CD4-positive, alpha-beta T cell treated with Interleukin-21 for 1 hour (primary cell): ENCODE measurements around the gene SIRT3.
A peak's percentile ranks its signal among the peaks of the same experiment; 100 is the strongest.

Experiments
- DNase-seq: peaks from one replicate; pipeline ENCODE4 v3.0.0-alpha.2; 2020

Gene SIRT3

GRCh38 chr11:213111-213510, 23.0 kb downstream of the SIRT3 start:
- no peak for DNase-seq

- no peak for DNase-seq
Measured at GRCh38 chr11:212150-213100, 23.7 kb downstream of the SIRT3 start.

GRCh38 chr11:211741-212140, 24.4 kb downstream of the SIRT3 start:
- DNase-seq: no peak

- DNase-seq: no peak
Measured at GRCh38 chr11:211295-211694, 24.8 kb downstream of the SIRT3 start.

GRCh38 chr11:210803-211180, 25.4 kb downstream of the SIRT3 start:
- DNase-seq: no peak

GRCh38 chr11:210122-210802, 25.9 kb downstream of the SIRT3 start:
- no peak for DNase-seq

GRCh38 chr11:209275-210121, 26.6 kb downstream of the SIRT3 start:
- DNase-seq: no peak

- no peak for DNase-seq
Measured at GRCh38 chr11:208917-209260, 27.3 kb downstream of the SIRT3 start.

GRCh38 chr11:208181-208916, 27.8 kb downstream of the SIRT3 start:
- DNase-seq: peak; percentile 84

GRCh38 chr11:207863-208180, 28.3 kb downstream of the SIRT3 start:
- DNase-seq: no peak

GRCh38 chr11:207208-207862, 28.8 kb downstream of the SIRT3 start, which contains the start of the genes BET1L and RIC8A:
BET1L (minus strand) TSS chr11:207399; CDS start chr11:207321, 78 bp downstream.
RIC8A (plus strand) TSS chr11:207708; CDS start chr11:208855, 1,147 bp downstream.
- DNase-seq: peak; percentile 99

- DNase-seq: peak; percentile 28
Measured at GRCh38 chr11:206526-207207, 29.5 kb downstream of the SIRT3 start.

GRCh38 chr11:206002-206384, 30.1 kb downstream of the SIRT3 start:
- DNase-seq: no peak

- no peak for DNase-seq
Measured at GRCh38 chr11:205221-206001, 30.7 kb downstream of the SIRT3 start.

GRCh38 chr11:204587-205109, 31.5 kb downstream of the SIRT3 start:
- DNase-seq: no peak

GRCh38 chr11:203945-204586, 32.1 kb downstream of the SIRT3 start:
- no peak for DNase-seq

GRCh38 chr11:203056-203944, 32.8 kb downstream of the SIRT3 start:
- no peak for DNase-seq

- no peak for DNase-seq
Measured at GRCh38 chr11:202490-202889, 33.7 kb downstream of the SIRT3 start.

- no peak for DNase-seq
Measured at GRCh38 chr11:201966-202365, 34.2 kb downstream of the SIRT3 start.
